BJ (cell line): ENCODE data around the gene RAPGEF1. TPM values are rescaled to one million over a fixed set of nuclear protein-coding genes. Genes with fewer than 3 reads are reported as not detected.

Experiments
- CTCF ChIA-PET: fragments of 350-600 bp; formaldehyde crosslinking; extraction: SDS; loops from one replicate; lab custom pipeline; 2021; ENCODE audit warnings: antibody characterized with exemption, inconsistent platforms; lab: Yijun Ruan, JAX
- POLR2A ChIA-PET: fragments of 300-600 bp; sonication (Branson Sonifier 250); formaldehyde crosslinking; extraction: SDS; loops from one replicate; lab custom pipeline; 2021; ENCODE audit warnings: antibody characterized with exemption; lab: Charles Lee
- DNase-seq: peaks from one replicate; pipeline ENCODE4 v3.0.0-alpha.2; 2011; ENCODE audit warnings: low read depth
- H3K27me3 ChIP-seq: 2 replicates; pipeline ENCODE4 v1.6.0; 2011; ENCODE audit warnings: low read length; ENCODE audit not compliant: control insufficient read depth, insufficient read depth
- H3K36me3 ChIP-seq: 2 replicates; pipeline ENCODE4 v1.5.1; 2011; ENCODE audit warnings: low read length; ENCODE audit not compliant: control insufficient read depth, insufficient read depth
- H3K4me3 ChIP-seq: 2 replicates; pipeline ENCODE4 v1.5.1; 2011; ENCODE audit warnings: low read depth, mild to moderate bottlenecking, control low read depth, low read length
- CTCF ChIP-seq: IDR thresholded peaks from 2 replicates; pipeline ENCODE4 v1.5.1; 2011; ENCODE audit warnings: low read depth, mild to moderate bottlenecking, control low read depth, inconsistent platforms, low read length, moderate library complexity; ENCODE audit not compliant: insufficient read depth
- polyA plus RNA-seq: library from polyadenylated mRNA; depleted of rRNA; stranded (reverse); fragments of >200 nt; gene quantifications from 2 replicates; pipeline ENCODE4 v1.2.3, GENCODE V29; 2011

The RAPGEF1 gene
- polyA plus RNA-seq, 1 experiment = 31.6 TPM

GRCh38 chr9:131574730-131575640, 164.9 kb downstream of the RAPGEF1 start:
- ChIA-PET POLR2A (no interaction called here), CTCF (interaction anchor here (1.5 kb wide), 1 partner anchor 17 kb away, joined by 3 read pairs; no protein-coding TSS in a partner anchor)
- H3K4me3 ChIP-seq = no peak overlapping the region
- no peak for TF ChIP-seq CTCF
- no peak for DNase-seq
- no peaks in the 10 kb centered on the region for H3K27me3 ChIP-seq
- H3K36me3 ChIP-seq = peaks cover 16% of the 10 kb centered on the region

GRCh38 chr9:131567910-131568309, 172.0 kb downstream of the RAPGEF1 start:
- H3K4me3 ChIP-seq = no peak overlapping the region
- TF ChIP-seq CTCF = no peak
- ChIA-PET CTCF (no interaction called here), POLR2A (no interaction called here)
- no peaks in the 10 kb centered on the region for H3K36me3 ChIP-seq
- no peak for DNase-seq
- no peaks in the 10 kb centered on the region for H3K27me3 ChIP-seq

GRCh38 chr9:131566158-131566557, 173.7 kb downstream of the RAPGEF1 start:
- TF ChIP-seq CTCF = no peak
- no peaks in the 10 kb centered on the region for H3K27me3 ChIP-seq
- no peak for DNase-seq
- ChIA-PET POLR2A (no interaction called here), CTCF (interaction anchor here (0.9 to 1.2 kb wide), 2 partner anchors 20 to 26 kb away, joined by 3 read pairs; no protein-coding TSS in a partner anchor)
- H3K36me3 ChIP-seq = no peaks in the 10 kb centered on the region
- no peak overlapping the region for H3K4me3 ChIP-seq

- H3K36me3 ChIP-seq = no peaks in the 10 kb centered on the region
- no peak for DNase-seq
- ChIA-PET POLR2A (no interaction called here), CTCF (interaction anchor here (1.1 to 1.2 kb wide), 2 partner anchors 27 to 175 kb away, joined by 3 read pairs; no protein-coding TSS in a partner anchor)
- H3K4me3 ChIP-seq = no peak overlapping the region
- H3K27me3 ChIP-seq = no peaks in the 10 kb centered on the region
- no peak for TF ChIP-seq CTCF
Measured at GRCh38 chr9:131565369-131565768, 174.5 kb downstream of the RAPGEF1 start.
